LoVo (cell line): Measurements from ENCODE around the gene FAM110C.
A peak's percentile ranks its signal among the peaks of the same experiment; 100 is the strongest.
"Not testable (repeated sequence)": the region's sequence is repeated elsewhere in the genome, so short reads cannot be mapped to it uniquely, and the experiment has no call there.

ENCODE experiments used
- DNase-seq: peaks from one replicate; pipeline ENCODE4 v3.0.0-alpha.2; 2016; ENCODE audit warnings: low spot score

FAM110C gene

DNA sequence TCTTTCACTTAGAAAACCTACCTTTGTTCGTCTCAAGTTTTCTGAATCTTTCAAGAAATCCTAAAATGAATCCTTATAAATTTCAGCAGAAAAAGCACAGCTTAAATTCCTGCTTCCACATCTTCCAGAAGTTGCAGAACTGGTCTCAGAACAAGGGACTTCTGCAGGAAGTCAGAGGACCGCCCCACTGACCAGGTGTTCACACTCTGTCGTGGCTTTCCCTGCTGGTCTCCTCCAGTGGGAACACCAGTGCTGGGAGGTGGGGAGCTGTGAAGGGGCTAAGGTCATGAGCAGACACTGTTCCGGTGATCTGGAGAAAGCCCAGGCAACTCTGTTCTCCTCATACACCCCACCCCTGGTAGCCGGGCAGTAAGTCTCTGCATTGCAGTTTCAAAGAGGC is 3.5 kb downstream of the FAM110C start:
- DNase-seq, result no peak

DNA sequence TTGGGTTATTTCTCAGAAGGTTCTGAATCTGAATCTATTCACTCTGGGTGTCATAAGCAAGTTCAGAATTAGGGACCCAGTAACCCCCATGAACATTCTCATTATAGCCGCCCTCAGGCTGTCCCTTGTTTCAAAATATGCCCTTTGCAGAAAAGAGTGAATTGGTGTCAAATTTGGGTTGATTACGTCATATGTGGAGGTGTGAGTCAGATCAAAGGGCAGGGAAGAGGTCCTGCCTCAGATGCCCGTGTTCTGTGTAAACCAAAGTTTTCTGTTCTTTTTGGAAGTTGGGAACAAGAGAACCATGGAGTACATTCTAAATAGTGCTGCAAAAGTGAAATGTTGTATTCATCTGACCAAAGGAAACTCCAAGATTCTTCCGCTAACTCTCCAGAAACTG is 5.8 kb downstream of the FAM110C start:
- no peak for DNase-seq

DNA sequence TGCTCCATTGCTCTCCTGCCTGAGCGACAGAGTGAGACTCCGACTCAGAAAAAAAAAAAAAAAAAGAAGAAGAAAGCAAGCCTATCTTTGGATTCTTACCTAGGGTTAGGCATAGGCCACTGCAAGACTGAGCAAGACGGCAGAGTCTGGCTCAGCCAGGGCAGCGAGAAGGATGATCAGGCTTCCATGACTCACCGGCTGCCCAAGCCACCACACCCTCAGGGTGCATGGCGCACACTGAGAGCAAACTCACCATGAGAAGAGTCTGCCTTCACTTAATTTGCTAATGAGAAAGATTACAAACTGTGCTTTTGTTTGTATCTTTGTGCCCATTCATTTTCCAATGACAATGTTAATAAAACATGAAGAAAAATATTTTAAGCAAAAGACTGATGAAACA is 8.2 kb downstream of the FAM110C start:
- DNase-seq, result peak; percentile 59

DNA sequence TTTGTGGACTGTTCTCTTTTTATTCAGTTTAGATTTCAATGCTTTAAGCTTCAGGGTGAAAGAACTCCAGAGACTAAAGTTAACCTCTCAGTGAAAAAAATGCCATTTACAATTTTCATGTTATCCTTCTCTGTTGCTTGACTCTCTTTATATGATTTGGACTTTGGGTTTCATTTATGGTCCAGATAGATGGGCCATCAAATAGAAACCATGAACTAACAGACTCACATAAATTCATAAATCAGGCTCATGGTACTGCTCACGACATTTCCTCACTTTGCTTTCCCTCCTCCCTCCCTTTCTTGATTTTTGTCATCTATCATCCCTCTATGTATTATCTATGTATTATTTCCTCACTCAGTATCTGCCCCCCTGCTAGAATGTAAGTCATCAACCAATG is 10.0 kb downstream of the FAM110C start:
- no peak for DNase-seq

DNA sequence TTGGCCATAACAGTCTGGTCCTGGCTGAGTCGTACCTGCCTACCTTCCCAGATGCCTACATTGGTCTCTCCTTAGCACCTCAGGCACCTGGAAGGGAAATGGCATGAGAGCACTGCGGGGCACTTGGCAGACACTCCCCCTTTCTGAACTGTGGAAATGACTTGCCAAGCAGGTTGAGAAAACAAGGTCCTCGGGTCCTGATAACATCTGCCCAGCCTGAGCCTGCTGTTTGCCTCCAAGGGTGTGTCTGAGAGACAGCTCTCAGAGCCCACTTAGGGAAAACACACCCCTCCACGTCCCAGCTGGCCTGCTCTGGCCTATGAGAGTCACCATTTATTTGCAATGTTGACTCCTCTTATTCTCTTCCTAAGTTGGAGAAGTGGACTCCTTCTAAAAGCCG is 10.5 kb downstream of the FAM110C start:
- DNase-seq, result peak; percentile 74

DNA sequence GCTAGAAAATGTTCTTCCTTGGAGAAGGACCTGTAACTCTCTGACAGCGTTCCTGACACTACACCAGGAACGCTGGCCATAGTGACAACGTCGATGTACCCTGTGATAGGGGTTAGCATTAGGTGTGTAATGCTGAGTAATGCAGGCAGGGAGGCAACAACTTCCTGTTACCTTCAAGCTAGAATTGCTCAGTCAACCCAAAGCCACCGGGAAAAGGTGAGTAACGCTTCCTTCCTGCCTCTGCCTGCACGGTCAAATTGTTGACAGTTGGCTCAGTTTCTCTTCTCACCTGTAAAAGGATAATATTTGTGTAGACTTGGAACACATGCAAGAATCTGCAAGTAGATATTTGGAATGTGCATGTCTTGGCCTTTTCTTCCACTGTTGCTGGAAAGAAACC is 12.7 kb downstream of the FAM110C start:
- peak; percentile 61 for DNase-seq

DNA sequence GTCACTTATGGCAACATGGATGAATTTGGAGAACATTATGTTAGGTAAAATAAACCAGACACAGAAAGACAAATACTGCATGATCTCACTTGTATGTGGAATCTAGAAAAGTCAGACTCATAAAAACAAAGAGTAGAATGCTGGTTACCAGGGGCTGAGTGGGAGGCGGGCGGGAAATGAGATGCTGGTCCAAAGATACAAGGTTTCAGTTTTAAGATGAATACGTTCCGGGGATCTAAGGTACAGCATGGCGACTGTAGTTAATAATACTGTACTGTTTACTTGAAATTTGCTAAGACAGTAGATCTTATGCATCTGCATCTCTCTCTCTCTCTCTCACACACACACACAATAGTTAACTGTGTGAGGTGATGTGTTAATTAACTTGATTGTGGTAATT is 14.2 kb downstream of the FAM110C start:
- DNase-seq, result no peak

DNA sequence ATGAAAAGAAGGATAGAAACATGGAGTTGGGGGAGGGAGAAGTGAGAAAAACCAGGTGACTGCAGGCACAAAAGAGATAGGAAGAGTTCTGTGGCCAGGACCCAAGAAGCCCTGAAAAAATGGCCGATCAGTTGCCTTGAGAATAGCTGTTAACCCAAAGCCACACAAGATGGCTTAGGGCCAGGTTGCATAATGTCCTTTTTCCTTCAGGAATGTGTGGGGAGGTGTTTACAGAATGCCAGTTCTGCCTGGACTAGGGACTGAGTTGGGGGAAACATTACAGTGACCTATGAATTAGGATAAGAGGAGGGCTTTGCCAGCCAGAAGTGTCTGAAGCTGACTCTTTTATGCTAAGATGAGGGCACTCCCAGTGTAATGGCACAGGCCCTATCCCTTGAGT is 17.1 kb downstream of the FAM110C start:
- no peak for DNase-seq

DNA sequence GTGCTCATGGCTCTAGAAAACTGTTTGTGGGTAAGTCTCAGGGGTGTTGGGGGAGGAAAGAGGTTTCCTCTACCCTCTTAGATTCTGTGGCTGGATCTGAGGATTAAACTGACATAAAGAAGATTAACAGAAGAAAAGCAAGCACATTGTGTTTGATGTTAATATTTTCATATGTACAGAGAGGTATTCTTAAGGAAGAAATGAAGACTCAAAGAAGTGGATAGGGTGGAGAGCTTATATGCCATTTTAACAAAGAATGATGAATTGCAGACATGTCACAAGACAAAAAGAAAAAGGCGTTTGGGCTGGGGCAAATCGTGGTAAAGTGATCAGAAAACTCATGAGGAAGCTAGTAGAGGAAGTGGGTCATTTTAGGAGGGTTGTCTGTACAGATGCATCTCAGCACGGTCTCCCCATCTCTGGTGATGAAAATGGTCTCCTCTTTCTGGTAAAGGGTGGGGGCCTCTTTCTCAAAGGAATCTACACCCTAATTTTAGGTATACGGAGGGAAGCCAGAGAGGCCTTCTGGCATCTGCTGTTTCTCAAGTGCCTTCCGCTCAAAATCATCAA is 17.8 kb downstream of the FAM110C start:
- DNase-seq, result no peak

DNA sequence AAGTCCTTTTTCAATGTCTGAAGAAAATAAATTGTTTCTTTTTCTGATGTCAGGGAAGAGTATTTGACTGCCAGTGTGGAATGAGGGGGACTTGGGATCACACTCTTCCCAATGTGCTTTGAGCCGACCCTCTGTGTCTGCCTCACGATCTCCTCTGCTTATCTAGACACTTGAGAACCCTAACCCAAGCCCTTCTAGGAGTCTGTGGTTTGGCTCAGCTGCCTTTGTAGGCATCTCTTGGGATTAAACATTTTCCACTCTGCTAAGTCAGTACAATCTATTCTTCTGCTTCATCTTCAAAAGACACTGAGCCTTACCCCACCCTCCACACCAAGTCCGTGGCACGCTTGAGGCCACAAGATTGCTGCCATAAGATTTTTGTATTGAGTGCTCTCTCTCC is 19.4 kb downstream of the FAM110C start:
- DNase-seq, result no peak

DNA sequence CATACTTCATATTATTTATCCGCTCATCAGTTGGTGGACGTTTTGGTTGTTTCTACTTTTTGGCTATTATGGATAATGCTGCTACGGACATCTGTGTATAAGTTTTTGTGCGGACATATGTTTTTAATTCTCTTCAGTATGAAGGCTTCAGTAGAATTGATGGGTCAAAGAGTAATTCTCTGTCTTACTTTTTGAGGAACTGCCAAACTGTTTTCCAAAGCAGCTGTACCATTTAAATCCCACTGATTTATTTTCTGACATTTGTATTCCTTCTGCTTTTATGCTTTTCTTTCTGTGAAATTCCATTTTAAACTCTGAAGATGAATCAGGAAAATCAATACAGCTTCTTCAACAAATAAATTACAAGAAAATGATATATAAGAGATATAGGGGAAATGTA is 20.8 kb downstream of the FAM110C start:
- no peak for DNase-seq

DNA sequence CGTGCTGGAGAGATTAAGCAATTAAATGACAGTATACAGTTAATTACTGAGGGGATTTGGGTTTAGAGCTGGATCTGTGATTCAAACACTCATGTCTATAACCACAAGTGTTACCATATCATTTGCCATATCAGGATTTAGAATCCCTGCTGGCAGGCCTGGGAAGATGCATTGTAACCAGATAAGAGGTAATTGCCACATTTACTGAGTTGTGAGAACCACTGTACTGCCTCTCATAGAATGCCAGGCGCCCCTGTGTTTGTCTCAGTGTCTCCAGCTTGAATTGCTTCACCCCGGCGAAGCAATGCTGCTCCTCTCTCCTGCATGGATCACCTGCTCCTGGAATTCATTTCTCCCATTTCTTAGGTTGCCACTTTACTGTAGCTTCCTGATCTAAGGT is 21.7 kb downstream of the FAM110C start:
- DNase-seq, result not testable (repeated sequence)

DNA sequence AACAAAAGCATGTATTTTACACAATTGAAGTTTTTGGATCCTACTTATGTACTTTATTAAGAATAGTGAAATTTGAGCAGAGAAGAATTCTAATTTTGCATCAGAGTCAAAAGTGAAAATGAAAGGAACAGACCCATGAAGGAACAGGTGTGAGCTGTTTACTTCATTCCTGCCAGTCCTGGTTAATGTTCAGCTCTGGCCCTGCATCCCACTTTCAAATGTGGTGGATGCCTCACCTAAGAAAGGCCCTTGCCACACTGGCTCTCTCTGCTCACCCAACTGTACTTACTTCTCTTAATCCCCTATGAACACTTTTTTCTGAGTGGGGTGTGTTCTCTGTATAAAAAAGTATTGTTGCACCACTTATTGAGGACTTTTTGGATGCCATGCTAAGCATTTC is 22.2 kb downstream of the FAM110C start:
- DNase-seq, result peak; percentile 25

DNA sequence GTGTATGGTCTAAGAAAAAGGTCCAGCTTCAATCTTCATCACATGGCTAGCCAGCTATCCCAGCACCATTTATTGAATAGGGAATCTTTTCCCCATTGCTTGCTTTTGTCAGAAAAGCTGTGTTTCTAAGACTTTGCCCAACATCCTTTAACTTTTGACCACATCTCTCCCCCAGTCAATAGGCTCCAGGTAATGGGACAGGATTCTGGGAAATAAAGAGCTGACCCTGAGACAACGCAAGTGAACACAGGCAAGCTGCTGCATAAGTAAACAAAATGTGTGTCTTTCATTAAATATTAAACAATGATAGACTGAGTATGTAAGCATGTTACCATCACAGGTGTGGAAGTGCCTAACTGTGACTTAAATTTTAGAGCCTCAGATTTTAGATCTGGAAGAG is 23.0 kb downstream of the FAM110C start:
- DNase-seq, result no peak

DNA sequence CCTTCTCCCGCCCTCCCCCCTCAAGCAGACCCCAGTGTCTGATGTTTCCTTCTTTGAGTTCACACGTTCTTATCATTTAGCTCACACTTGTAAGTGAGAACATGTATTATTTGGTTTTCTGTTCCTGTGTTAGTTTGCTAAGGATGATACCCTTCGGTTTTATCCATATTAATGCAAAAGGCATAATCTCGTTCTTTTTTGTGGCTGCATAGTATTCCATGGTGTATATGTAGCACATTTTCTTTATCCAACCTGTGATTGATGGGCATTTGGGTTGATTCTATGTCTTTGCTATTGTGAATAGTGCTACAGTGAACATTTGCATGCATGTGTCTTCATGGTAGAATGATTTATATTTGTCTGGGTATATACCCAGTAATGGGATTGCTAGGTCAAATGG is 24.1 kb downstream of the FAM110C start:
- DNase-seq, result not testable (repeated sequence)

DNA sequence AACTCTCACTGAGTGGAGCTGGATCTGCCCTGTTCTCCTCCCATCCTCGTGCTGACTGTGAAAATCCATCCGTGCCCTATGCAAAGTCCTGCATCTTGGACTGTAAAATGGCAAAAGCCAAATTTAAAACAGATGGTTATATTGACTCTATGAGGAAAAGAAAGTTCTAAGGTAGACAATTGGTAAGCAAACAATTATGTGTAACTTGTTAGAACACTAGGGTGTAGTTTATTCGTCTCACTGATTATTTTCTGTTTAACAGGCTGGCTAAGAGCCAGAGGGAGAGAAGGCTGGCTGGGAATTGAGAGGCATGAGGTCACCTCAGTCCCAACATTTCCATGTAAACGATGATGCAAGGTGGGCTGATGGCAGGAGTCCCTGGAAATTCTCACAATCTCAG is 26.0 kb downstream of the FAM110C start:
- not testable (repeated sequence) for DNase-seq

DNA sequence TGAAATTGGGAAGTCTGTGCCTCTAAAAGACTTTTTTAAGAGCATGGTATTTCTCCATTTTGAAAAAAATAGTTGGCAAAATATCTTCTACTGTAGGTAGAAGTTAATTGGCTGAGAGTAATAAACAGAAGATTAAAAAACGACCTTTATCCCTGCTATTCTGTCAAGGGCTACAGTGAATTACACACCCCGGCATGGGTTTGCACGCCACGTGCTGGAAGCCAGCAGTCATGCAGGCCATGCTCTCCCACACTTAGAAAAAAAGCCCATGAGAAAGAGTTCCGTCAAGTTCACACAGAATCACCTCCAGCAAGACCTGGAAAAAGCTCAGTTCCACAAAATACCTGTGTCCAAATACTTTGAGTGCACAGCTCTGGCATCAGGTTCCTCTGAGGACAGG is 26.8 kb downstream of the FAM110C start:
- DNase-seq, result no peak

DNA sequence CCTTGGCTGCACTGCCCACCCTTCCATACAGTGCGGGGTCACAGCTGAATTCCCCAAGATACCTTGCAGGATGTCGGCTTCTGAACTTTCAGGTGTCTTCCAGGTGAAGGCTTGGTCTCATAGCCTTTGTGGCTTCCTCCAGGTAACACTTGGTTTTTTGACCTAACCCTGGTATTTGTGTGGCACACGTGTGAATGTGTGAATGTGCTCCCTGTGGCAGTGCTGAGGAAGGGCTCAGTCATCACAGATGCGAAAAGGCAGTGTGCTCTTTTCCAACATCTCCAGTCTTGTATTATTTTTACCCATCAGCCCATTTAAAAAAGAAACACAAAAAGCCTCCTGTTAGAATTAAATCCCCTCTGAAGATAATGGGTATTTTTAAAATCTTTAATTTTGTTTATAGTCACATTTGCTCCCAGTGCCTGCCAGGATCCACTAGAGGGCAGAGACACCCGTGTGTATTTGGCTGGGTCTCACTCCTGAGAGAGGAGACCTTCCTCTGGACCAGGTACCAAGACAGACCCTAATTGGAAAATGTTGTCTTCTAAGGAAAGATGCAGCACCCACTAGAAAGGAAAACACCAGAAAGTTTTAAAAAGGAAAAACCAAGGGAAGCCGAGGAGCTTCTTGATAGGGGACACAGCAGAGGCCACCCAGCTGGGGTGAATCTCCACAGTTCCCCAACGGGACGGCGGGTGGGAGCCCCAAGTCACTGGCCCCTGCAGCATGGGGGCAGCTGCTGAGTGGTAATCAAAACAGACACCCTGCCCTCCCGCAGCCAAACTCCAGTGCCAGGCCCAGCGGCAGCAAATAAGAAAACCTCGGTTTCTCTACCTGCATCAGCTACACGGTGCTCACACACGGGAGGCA is 27.7 kb downstream of the FAM110C start:
- DNase-seq, result no peak

DNA sequence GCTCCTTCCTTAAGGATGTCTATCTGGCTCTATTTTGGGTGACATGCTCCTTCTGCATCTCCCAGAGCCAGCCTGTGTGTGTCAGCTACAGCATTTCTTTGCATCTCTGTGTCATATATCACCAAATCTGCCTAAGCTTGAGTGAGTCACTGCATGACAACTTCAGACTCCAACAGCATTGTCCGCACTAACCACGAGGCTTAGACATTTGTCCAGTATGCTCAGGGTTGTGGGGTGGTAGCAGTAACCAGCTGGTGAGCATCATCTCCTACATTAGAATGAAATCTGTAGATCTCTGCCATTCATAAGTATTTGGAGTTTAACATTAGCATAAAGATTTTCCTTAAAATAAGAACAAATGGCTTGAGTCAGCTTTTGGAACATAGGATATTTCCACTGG is 30.4 kb downstream of the FAM110C start:
- not testable (repeated sequence) for DNase-seq

DNA sequence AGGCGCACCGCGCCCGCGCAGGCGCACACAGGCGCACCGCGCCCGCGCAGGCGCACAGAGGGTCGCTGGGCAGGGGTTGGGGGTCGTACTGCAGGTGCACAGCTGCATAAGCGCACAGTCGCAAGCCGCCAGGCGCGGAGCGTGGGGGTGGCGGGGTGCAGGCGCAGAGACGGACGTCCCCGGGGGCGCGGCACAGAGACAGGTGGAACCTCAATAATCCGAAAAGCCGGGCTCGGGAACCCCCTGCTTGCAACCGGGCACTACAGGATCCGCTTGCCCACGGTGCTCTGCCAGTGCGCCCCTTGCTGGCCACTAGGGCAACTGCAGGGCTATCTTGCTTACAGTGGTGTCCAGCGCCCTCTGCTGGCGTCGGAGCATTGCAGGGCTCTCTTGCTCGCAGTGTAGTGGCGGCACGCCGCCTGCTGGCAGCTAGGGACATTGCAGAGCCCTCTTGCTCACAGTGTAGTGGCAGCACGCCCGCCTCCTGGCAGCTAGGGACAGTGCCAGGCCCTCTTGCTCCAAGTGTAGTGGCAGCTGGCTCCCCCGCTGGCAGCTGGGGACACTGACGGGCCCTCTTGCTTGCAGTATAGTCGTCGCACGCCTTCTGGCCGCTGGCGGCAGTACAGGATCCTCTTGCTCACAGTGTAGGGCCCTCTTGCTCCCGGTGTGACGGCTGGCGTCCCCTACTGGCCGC is 34.9 kb downstream of the FAM110C start:
- no peak for DNase-seq

DNA sequence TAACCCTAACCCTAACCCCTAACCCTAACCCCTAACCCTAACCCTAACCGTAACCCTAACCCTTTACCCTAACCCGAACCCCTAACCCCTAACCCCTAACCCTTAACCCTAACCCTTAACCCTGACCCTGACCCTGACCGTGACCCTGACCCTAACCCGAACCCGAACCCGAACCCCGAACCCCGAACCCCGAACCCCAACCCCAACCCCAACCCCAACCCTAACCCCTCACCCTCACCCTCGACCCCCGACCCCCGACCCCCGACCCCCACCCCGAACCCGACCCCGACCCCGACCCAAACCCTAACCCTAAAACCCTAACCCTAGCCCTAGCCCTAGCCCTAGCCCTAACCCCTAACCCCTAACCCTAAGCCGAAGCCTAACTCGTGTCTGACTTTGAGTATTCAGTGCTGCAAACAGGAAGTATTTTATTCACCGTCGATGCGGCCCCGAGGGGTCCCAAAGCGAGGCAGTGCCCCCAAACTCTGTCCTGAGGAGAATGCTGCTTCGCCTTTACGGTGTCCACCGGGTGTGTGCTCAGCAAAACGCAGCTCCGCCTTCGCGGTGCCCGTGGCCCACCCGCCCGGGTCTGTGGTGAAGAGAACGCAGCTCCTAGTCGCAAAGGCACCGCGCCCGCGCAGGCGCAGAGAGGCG is 36.0 kb downstream of the FAM110C start:
- DNase-seq, result no peak
